ENCODE results near the gene VTI1B. TPM values are rescaled to one million over a fixed set of nuclear protein-coding genes. Genes with fewer than 3 reads are reported as not detected.

VTI1B gene
- total RNA-seq, 1 experiment from 2014 or later, result 148 TPM

GRCh38 chr14:67698179-67698578 is 23.7 kb upstream of the VTI1B start:
- DNase-seq, result no peak
- H3K4me1 ChIP-seq (replicated peaks; ENCODE audit: insufficient read depth), result peaks cover 27% of the 10 kb centered on the region
- H3K36me3 ChIP-seq (ENCODE audit: low read depth), result no peaks in the 10 kb centered on the region
- peaks cover 20% of the 10 kb centered on the region; the same call in 1 of the 2 replicates for H3F3A ChIP-seq (ENCODE audit: insufficient read depth, low read depth)
- peaks cover 17% of the 10 kb centered on the region for H3K79me2 ChIP-seq (ENCODE audit: low read depth)
- POLR2A ChIA-PET (ENCODE audit: unreplicated experiment), result interaction anchor here (0.6 to 0.7 kb wide), 2 partner anchors 17 to 55 kb away, joined by 8 to 21 read pairs; no protein-coding TSS in a partner anchor
- no peak overlapping the region for H2AFZ ChIP-seq
- no TSS peak for BruUV-seq (replicated peaks)
- no peak overlapping the region for H3K4me2 ChIP-seq
- CTCF ChIA-PET, result no interaction called here
- no peaks in the 10 kb centered on the region for H3K9me3 ChIP-seq (ENCODE audit: insufficient read depth, low read depth)
- no peaks in the 10 kb centered on the region for H3K9me2 ChIP-seq (ENCODE audit: insufficient read depth)
- TF ChIP-seq EZH2 (IDR thresholded peaks at IDR 0.05; ENCODE audit: low read depth), result no peak
- TF ChIP-seq, protein P1, sequence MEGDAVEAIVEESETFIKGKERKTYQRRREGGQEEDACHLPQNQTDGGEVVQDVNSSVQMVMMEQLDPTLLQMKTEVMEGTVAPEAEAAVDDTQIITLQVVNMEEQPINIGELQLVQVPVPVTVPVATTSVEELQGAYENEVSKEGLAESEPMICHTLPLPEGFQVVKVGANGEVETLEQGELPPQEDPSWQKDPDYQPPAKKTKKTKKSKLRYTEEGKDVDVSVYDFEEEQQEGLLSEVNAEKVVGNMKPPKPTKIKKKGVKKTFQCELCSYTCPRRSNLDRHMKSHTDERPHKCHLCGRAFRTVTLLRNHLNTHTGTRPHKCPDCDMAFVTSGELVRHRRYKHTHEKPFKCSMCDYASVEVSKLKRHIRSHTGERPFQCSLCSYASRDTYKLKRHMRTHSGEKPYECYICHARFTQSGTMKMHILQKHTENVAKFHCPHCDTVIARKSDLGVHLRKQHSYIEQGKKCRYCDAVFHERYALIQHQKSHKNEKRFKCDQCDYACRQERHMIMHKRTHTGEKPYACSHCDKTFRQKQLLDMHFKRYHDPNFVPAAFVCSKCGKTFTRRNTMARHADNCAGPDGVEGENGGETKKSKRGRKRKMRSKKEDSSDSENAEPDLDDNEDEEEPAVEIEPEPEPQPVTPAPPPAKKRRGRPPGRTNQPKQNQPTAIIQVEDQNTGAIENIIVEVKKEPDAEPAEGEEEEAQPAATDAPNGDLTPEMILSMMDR (conservative IDR thresholded peaks at IDR 0.05), result no peak
- intact Hi-C loops (cut with micrococcal nuclease; ENCODE audit: unreplicated experiment), result no loop called here
- H3K4me3 ChIP-seq, result no peak overlapping the region
- no peaks in the 10 kb centered on the region for H4K20me1 ChIP-seq (ENCODE audit: insufficient read depth)
- H3K27ac ChIP-seq, result no peak overlapping the region
- H3K27me3 ChIP-seq (ENCODE audit: insufficient read depth, low read depth), result no peaks in the 10 kb centered on the region

DNA sequence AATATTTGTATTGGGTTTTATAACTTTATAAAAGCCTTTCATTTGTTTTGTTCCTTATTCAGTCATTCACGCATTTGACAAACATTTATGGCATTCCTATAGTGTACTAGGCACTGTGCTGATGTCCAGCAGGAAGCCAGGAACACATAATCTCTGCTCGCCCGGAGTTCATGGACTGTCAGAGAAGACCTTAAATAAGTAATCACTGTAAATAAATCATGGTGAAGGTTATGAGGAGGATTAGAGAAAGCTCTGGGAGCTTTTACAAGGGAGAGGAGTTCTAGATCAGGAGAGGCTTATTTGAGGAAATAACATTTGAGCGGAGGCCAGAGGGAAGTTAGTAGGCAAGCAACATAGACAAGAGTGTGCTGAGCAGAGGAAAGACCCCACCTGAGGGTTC is 22.6 kb upstream of the VTI1B start:
- Histone ChIP-seq H2AFZ (no peak overlapping the region), H3K27me3 (ENCODE audit: insufficient read depth, low read depth) (no peaks in the 10 kb centered on the region), H4K20me1 (ENCODE audit: insufficient read depth) (no peaks in the 10 kb centered on the region; the same call in 1 of the 2 replicates), H3K4me1 (replicated peaks; ENCODE audit: insufficient read depth) (peaks cover 32% of the 10 kb centered on the region), H3K27ac (no peak overlapping the region), H3K4me3 (no peak overlapping the region), H3F3A (ENCODE audit: insufficient read depth, low read depth) (peaks cover 20% of the 10 kb centered on the region; the same call in 1 of the 2 replicates), H3K36me3 (ENCODE audit: low read depth) (0 out of 2 replicates have a peak, but pooled peaks cover 10% of the 10 kb centered on the region), H3K9me3 (ENCODE audit: insufficient read depth, low read depth) (no peaks in the 10 kb centered on the region), H3K79me2 (ENCODE audit: low read depth) (peaks cover 28% of the 10 kb centered on the region), H3K9me2 (ENCODE audit: insufficient read depth) (no peaks in the 10 kb centered on the region), H3K4me2 (no peak overlapping the region)
- intact Hi-C loops (cut with micrococcal nuclease; ENCODE audit: unreplicated experiment), result no loop called here
- TF ChIP-seq, protein P1 (conservative IDR thresholded peaks at IDR 0.05), result no peak
- TF ChIP-seq EZH2 (IDR thresholded peaks at IDR 0.05; ENCODE audit: low read depth), result no peak
- BruUV-seq (replicated peaks), result no TSS peak
- DNase-seq, result no peak
- ChIA-PET CTCF (no interaction called here), POLR2A (ENCODE audit: unreplicated experiment) (no interaction called here)

DNA sequence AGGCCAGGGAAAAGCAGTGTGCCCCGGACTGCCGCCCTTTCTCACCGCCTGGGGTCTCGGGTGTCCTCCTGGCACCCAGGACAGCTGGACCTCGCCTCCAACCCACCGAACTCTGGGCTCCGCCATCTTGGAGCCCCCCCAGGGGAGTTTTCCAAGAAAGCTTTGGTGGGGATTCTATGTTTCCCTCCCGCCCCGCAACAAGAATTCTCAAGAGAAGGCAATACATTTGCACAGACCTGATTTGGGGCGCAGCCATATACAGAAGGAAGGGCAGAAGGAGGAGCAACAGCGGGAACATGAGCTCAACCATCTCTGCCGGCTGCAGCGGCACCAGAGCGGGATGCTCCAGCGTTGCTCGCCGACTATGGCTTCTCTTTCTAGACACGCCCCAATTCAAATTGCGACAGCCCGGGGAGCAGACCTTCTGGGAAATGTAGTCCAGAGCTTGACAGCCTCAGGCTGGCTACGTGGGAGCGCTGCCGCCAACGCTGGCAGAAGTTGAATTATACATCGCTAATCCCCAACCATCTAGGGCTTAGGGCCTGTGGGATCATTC is 21.0 kb upstream of the VTI1B start, which contains the start of gene RDH11:
Gene RDH11 (minus strand): TSS at position 371 of the 556 bp plus-strand sequence. CDS start 61 bp downstream, at position 310.
- POLR2A ChIA-PET (ENCODE audit: unreplicated experiment), result interaction anchor here (0.5 to 1.0 kb wide), 7 partner anchors 9 to 287 kb away, joined by 4 to 8 read pairs (median 6); no protein-coding TSS in a partner anchor
- Histone ChIP-seq H3K9me3 (ENCODE audit: insufficient read depth, low read depth) (no peaks in the 10 kb centered on the region), H3K36me3 (ENCODE audit: low read depth) (peaks cover 23% of the 10 kb centered on the region), H3K4me2 (peak within 1 kb of the TSS; percentile 74), H3K9me2 (ENCODE audit: insufficient read depth) (no peaks in the 10 kb centered on the region), H3K4me3 (peak within 1 kb of the TSS; percentile 97), H3K27me3 (ENCODE audit: insufficient read depth, low read depth) (no peaks in the 10 kb centered on the region), H4K20me1 (ENCODE audit: insufficient read depth) (no peaks in the 10 kb centered on the region; the same call in 1 of the 2 replicates), H3F3A (ENCODE audit: insufficient read depth, low read depth) (peaks cover 12% of the 10 kb centered on the region; the same call in 1 of the 2 replicates), H2AFZ (peak within 1 kb of the TSS; percentile 91), H3K4me1 (replicated peaks; ENCODE audit: insufficient read depth) (peaks cover 19% of the 10 kb centered on the region), H3K79me2 (ENCODE audit: low read depth) (peaks cover 31% of the 10 kb centered on the region), H3K27ac (peak within 1 kb of the TSS; percentile 78)
- intact Hi-C loops (cut with micrococcal nuclease; ENCODE audit: unreplicated experiment), result loop anchor here (1.0 to 2.0 kb wide), 2 partner anchors 21 to 77 kb away; partner anchors contain the start of genes ARG2 and VTI1B
- no TSS peak for BruUV-seq (replicated peaks)
- peak; percentile 86 to 91 for DNase-seq
- CTCF ChIA-PET, result interaction anchor here (0.8 to 1.1 kb wide), 3 partner anchors 9 to 77 kb away, joined by 3 to 7 read pairs (median 4); no protein-coding TSS in a partner anchor
- TF ChIP-seq, protein P1 (conservative IDR thresholded peaks at IDR 0.05), result no peak
- no peak for TF ChIP-seq EZH2 (IDR thresholded peaks at IDR 0.05; ENCODE audit: low read depth)
